CD4-positive, alpha-beta T cell treated with Interleukin-1 beta for 1 hour (primary cell): Measurements from ENCODE around the gene PM20D1.
"Not testable (repeated sequence)": the region's sequence is repeated elsewhere in the genome, so short reads cannot be mapped to it uniquely, and the experiment has no call there.

Experiments used
- DNase-seq, 2 donors: peaks; one replicate each; pipeline ENCODE4 v3.0.0-alpha.2; 2020 to 2022

The PM20D1 gene

GRCh38 chr1:205840146-205840923 is 9.6 kb downstream of the PM20D1 start:
- DNase-seq, result no peak

GRCh38 chr1:205837382-205837970 is 12.5 kb downstream of the PM20D1 start:
- no peak for DNase-seq

- no peak for DNase-seq
These were observed 15.2 kb downstream of the PM20D1 start for GRCh38 chr1:205834751-205835150.

GRCh38 chr1:205832326-205832751 is 17.6 kb downstream of the PM20D1 start:
- no peak for DNase-seq

GRCh38 chr1:205827623-205828022 is 22.3 kb downstream of the PM20D1 start:
- DNase-seq, result no peak

DNA sequence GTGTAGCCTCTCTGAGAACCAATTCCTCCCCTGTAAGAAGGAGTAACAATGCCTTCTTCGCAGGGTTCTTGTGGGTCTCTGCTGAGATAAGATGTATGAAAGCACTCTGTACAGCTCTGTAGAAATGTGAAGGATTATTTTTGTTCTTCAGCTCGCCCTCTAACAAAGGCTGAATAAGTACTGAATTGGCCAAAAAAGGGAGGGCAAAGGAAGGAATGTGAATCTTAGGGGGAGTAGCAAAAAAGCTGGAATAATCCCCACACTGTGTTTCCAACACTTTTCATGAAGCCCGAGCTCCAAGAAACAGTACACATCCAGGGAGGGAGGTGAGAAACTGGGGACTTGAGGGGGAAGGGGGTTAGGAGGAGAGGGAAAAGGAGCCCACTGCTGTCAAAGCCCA is 22.9 kb downstream of the PM20D1 start:
- DNase-seq, result no peak

DNA sequence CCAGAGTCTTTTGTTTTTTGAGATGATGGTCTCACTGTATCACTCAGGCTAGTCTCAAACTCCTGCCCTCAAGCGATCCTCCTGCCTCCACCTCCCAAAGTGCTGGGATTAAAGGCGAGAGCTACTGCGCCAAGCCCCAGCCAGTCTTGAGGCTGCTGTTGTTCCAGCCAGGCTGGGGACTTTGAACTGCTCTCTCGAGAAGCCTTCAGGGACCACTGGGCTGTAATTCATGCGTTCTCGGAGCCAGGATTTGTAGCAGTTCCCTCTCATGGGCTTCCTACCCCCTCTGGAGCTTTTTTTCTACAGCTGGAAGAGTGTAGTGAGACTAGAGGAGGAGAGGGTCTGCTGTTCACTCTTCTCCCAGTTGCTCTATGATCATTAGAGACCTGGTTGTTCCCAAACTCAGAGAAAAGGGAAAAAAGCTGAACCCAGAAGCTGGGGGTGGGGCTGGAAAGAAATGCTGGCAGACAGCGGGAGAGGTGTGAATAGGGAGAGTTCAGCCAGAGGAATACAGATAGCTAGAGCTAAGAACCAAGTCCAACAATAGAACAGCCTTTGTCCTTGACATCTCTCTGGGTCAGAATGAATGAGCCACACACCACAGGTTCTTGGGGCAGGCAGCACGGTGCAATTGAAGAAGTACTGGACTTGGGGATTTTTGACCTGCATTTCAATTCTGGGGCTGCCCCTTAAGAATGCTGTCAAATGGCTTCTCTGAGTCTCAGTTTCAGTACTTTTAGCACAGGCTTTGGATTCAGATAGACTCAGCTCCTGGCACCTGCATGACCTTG is 23.7 kb downstream of the PM20D1 start:
- DNase-seq, result no peak

DNA sequence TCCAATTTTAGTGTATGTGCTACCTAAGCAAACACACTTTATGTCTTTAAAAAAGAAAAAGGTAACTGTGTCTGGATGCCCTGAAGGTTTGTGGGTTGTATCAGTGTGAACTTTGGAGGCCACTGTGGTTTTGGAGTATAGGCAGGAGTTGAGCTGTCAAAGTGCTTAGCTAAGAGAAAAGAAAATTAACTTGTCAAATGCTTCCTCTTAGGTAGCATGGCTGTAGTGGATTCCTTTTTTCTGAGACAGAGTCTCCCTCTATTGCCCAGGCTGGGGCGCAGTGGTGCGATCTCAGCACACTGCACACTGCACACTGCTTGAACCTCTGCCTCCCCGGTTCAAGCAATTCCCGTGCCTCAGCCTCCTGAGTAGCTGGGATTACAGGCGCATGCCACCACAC is 25.8 kb downstream of the PM20D1 start:
- peak in 1 of 2 donors; percentile 12 for DNase-seq

- DNase-seq, result not testable (repeated sequence)
These were observed 26.7 kb downstream of the PM20D1 start for GRCh38 chr1:205823260-205823659.

GRCh38 chr1:205822397-205822796 is 27.5 kb downstream of the PM20D1 start:
- DNase-seq, result no peak

DNA sequence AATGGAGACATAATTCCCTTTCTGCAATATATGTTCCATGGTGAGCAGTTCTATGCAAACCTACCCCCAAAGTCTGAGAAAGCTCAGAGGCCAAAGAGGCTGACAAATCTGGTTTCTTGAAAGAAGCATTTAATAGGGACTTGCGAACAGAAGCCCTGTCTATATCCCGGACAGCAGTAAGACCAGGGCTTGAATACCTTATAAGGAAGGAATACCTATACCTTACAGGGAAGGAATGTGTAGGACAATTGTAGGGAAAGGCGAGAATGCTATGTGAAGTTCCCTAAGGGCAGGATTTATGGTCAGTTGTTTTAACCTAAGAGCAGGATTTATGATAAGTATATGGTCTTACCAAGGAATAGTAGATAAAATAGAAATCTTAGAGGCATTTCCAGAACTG is 31.9 kb downstream of the PM20D1 start:
- no peak for DNase-seq

GRCh38 chr1:205817364-205817763 is 32.6 kb downstream of the PM20D1 start:
- no peak for DNase-seq

- DNase-seq, result peak; percentile 7 to 48
These were observed 36.2 kb downstream of the PM20D1 start for GRCh38 chr1:205813755-205814058.

- DNase-seq, result peak; percentile 95 to 96
These were observed 36.8 kb downstream of the PM20D1 start, which contains the start of gene SLC41A1 for GRCh38 chr1:205812878-205813754. SLC41A1 (minus strand) TSS chr1:205813198; CDS start chr1:205810441, 2,757 bp downstream.

DNA sequence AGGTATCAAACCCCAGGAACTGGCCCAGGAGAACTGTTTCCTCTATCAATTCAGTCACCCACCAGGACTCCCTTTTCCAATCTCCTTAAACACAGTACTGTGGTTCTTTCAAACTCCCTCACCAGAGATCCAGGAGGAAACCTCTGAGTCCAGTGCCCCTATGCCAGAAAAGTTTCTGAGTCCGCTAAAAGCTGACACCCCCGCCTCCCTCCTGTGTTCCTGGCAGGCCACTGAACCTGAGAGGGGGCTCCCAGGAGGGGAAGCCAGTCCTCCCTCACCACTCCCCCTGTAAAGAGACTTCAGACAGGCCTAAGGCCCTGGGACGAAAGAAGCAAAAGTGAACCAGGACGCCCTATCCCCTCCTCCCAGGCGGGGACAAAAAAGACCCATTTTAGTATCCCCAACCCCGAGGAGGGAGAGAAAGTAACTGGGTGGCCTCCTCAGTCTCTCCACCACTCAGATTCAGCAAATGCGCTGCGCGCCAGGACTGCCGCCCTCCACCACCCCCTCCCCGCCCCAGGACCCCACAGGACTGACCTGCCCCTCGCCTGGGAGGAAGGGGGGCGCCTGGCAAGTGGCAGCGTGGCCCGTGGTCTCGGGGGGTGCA is 37.6 kb downstream of the PM20D1 start:
- DNase-seq, result peak in 1 of 2 donors; percentile 16

DNA sequence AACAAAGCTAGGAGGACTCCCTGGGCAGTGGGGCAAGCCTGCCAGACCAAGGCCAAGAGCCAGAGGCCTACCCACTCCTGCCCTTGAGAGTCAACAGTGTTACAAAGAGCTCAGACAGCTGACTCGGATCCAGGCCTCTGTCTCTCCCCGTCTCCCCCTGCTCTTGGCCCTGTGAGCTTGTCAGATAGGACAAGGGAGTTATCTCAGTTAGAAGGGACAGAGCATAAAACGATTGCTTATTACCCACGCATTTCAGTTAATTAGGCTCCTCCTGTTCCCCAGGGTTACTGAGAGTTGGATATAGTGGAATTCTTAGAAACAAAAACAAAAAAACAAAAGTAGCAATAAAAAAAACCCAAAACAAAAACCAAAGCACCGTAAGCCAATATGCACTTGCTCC is 38.3 kb downstream of the PM20D1 start:
- DNase-seq, result no peak

- DNase-seq, result no peak
These were observed 39.3 kb downstream of the PM20D1 start for GRCh38 chr1:205810448-205811157.

GRCh38 chr1:205809942-205810345 is 40.0 kb downstream of the PM20D1 start:
- DNase-seq, result no peak

DNA sequence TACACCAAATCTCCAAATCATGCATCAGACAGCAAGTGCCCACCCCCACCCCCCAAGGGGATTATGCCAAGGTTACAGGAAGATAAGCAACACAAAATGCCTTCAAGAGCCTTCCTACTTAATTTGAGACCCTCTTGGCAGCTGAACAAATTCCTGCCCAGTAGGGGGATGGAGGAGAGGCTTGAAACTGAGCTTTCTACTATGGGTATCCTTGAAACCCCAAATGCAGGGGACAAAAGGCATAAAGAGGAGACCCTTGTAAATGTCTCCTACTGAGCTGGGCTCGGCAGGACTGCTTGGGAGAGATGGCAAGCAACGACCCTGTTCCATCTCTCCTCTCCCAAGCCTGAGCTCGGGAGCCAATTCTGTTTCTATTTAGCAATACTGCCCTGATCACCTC is 40.5 kb downstream of the PM20D1 start:
- DNase-seq, result no peak

DNA sequence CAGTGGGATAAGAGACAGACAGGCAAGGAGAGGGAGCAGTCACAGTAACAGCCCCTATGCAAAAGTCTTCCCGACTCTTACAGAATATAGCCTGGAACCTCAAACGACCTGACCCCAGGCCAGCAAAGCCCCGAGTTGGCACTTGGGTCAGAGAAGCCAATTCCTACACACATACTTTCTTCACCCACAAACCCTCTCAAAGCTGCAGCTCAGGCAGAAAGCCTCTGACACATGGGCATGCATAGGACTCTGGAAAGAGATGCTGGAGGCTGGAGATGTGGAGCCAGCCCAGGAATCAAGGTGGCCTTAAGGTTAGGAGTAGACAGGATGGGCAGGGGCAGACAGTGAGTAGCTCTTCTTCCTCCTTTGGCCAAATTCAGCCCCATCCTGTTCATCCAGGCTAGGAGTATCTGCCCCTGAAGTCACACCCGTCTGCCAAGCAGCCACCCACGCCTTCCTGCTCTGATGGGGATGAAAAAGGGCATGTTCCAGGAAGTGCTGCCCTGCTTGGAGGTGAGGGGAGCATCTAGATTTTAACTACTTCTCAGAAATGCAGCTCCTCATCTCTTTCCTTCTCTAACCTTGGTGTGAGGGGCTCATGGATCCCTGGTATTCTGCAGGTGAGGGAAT is 44.7 kb downstream of the PM20D1 start:
- peak in 1 of 2 donors; percentile 16 for DNase-seq

DNA sequence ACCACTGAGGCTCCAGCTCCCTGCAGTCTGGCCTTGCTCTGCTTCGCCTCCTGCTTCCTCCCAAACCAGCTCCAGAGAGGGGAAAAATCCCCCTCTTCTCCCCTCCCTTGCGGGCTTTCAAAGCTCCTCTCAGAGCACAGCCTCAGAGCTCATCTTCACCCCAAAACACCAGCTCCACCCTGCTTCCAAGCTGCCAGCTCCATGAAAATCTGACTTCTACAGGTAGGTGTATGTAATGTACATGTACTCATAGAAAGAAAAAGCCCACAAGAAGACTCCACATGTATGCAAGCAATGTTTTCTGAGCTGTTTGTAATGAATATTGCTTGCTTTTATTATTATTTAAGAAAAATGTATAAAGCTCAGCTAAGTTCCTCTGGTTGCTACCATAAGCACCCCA is 45.3 kb downstream of the PM20D1 start:
- no peak for DNase-seq
